ENCODE data around the gene BPIFB2.
"Not testable (repeated sequence)": the region's sequence is repeated elsewhere in the genome, so short reads cannot be mapped to it uniquely, and the experiment has no call there.

BPIFB2 gene

DNA sequence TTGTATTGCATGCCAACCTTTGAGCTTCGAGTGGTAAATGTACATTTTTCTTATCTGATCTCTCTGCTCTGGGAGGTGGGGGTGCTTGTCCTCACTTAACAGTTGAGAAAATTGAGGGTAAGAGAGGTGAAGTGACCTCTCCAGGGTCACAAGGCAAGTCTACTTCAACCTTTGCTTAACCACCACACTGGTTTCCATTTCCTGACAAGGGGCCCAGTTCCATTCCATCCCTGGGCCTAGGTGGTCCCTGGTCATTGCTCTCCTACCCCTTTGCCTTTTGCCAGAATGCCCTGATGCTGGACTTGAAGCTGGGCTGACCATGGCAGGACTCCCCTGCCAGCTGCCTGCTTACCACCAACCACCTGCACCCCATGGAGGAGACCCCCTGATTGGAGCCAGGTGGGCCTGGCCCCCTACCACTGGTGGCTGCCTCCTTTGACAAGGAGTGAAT lies 36.3 kb downstream of the BPIFB2 start:
- no peaks in the 10 kb centered on the region for H3K27me3 ChIP-seq (ENCODE audit: control insufficient read depth, insufficient read depth, low read length)
- no peak overlapping the region for H3K9ac ChIP-seq (ENCODE audit: low read length)
- no peak overlapping the region for H3K4me3 ChIP-seq (ENCODE audit: low read length)
- H3K9me3 ChIP-seq (ENCODE audit: control insufficient read depth, low read depth, low read length), result no peaks in the 10 kb centered on the region
- no peak overlapping the region for H3K27ac ChIP-seq (ENCODE audit: low read length)
- H3K4me1 ChIP-seq (ENCODE audit: control insufficient read depth, low read depth, low read length), result no peaks in the 10 kb centered on the region
- H3K36me3 ChIP-seq (ENCODE audit: control insufficient read depth, low read depth, low read length), result no peaks in the 10 kb centered on the region

DNA sequence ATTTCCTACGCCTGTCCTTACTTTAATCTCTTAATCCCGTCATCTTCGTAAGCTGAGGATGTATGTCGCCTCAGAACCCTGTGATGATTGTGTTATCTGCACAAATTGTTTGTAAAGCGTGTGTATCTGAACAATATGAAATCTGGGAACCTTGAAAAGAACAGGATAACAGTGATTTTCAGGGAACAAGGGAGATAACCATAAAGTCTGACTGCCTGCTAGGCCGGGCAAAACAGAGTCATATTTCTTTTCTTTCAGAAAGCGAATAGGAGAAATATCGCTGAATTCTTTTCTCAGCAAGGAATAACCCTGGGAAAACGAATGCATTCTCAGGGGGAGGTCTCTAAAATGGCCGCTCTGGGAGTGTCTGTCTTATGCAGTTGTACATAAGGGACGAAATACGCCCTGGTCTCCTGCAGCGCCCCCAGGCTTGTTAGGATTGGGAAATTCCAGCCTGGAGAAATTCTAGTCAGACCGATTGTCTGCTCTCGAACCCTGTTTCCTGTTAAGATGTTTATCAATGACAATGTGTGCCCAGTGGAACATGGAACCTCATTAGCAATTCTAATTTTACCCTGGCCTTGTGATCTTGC lies 37.7 kb downstream of the BPIFB2 start:
- H3K4me1 ChIP-seq (ENCODE audit: control insufficient read depth, low read depth, low read length); H3K27me3 ChIP-seq (ENCODE audit: control insufficient read depth, insufficient read depth, low read length); H3K9ac ChIP-seq (ENCODE audit: low read length); H3K36me3 ChIP-seq (ENCODE audit: control insufficient read depth, low read depth, low read length); H3K4me3 ChIP-seq (ENCODE audit: low read length); H3K27ac ChIP-seq (ENCODE audit: low read length); H3K9me3 ChIP-seq (ENCODE audit: control insufficient read depth, low read depth, low read length): not testable (repeated sequence)

DNA sequence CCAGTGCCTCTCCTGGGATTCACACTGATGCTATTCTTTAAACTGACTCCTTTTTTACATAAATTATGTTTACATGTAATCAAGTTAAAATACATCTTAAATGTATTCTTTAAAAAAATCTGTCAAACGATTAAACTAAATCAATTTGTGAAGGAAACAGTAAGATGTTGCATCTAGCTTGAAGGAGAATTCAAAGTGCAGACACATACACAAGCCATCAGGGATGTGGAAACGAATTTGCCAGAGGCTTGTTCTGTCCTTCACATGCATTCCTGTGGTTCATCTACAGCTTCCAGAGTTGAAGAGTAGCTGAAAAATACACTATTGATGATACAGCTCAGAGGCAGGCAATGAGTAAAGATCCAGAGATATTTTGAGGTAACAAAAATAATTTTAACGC lies 38.9 kb downstream of the BPIFB2 start:
- no peaks in the 10 kb centered on the region for H3K36me3 ChIP-seq (ENCODE audit: control insufficient read depth, low read depth, low read length)
- no peaks in the 10 kb centered on the region for H3K4me1 ChIP-seq (ENCODE audit: control insufficient read depth, low read depth, low read length)
- H3K9ac ChIP-seq (ENCODE audit: low read length), result no peak overlapping the region
- H3K27me3 ChIP-seq (ENCODE audit: control insufficient read depth, insufficient read depth, low read length), result no peaks in the 10 kb centered on the region
- H3K9me3 ChIP-seq (ENCODE audit: control insufficient read depth, low read depth, low read length), result no peaks in the 10 kb centered on the region
- no peak overlapping the region for H3K4me3 ChIP-seq (ENCODE audit: low read length)
- H3K27ac ChIP-seq (ENCODE audit: low read length), result no peak overlapping the region

DNA sequence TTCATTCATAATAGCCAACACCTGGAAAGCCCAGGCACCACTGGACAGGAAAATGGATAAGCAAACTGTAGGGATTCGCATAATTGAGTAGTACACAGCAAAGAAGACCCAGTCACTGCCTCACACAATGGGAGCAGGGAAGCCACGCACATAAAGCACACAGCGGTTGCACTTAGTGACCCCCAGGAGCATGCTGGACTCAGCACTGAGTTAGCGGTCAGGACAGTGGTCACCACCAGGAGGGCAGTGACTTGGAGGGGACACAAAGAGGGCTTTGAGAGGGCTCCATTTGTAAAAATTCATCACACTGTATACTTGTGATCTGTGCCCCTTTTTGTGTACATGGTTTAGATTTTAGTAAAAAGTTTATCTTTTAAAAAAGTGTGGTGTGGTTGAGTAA lies 43.8 kb downstream of the BPIFB2 start:
- H3K9me3 ChIP-seq (ENCODE audit: control insufficient read depth, low read depth, low read length), result no peaks in the 10 kb centered on the region
- no peak overlapping the region for H3K4me3 ChIP-seq (ENCODE audit: low read length)
- no peaks in the 10 kb centered on the region for H3K36me3 ChIP-seq (ENCODE audit: control insufficient read depth, low read depth, low read length)
- no peak overlapping the region for H3K27ac ChIP-seq (ENCODE audit: low read length)
- H3K27me3 ChIP-seq (ENCODE audit: control insufficient read depth, insufficient read depth, low read length), result no peaks in the 10 kb centered on the region
- H3K4me1 ChIP-seq (ENCODE audit: control insufficient read depth, low read depth, low read length), result no peaks in the 10 kb centered on the region
- no peak overlapping the region for H3K9ac ChIP-seq (ENCODE audit: low read length)

DNA sequence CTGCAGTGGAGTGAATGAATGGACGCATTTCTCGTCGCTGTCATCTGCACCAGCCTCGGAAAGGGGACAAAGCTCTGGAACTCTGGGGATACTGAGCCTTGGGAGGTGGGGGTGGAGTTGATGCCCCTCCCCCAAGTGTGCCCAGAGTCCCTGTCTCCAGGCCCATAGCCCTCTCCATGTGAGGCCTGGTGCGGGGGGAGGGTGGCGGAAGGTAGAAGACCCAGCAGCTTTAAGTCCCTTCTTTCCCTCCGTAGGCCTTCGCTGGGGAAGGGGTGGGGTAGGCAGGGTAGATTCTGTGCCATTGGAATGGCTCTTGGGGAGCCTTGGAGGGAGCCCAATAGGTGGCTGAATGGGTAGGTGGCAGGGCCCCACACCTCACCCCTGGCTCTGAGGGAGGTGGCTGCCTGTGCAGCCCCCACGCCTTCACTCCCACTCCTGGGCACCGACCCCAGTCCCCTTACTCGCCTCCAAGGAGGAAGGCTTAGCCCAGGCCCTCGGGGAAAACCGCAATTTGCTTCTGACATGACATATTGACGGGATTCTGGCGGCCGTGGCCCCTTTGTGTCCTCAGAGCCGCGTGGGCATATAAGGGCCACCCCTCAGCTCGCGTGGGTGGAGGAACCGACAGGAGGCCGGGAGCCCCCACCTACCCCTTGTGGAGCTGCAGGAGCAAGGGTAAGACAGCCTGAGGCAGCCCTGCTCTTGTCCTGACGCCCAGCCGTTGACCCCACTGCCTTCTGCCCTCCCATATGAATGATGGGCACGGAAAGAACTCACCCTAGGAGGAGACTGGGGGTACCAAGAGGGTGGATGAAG lies 46.0 kb downstream of the BPIFB2 start, which contains the start of gene BPIFB3:
TSS of gene BPIFB3 (plus strand) at position 613 of the 816 bp plus-strand sequence. CDS start 1,533 bp downstream, outside the sequence.
- Histone ChIP-seq H3K36me3 (ENCODE audit: control insufficient read depth, low read depth, low read length) (no peaks in the 10 kb centered on the region), H3K4me3 (ENCODE audit: low read length) (no peak within 1 kb of the TSS), H3K27ac (ENCODE audit: low read length) (no peak within 1 kb of the TSS), H3K9ac (ENCODE audit: low read length) (no peak within 1 kb of the TSS), H3K9me3 (ENCODE audit: control insufficient read depth, low read depth, low read length) (no peaks in the 10 kb centered on the region), H3K27me3 (ENCODE audit: control insufficient read depth, insufficient read depth, low read length) (no peaks in the 10 kb centered on the region), H3K4me1 (ENCODE audit: control insufficient read depth, low read depth, low read length) (no peaks in the 10 kb centered on the region)

DNA sequence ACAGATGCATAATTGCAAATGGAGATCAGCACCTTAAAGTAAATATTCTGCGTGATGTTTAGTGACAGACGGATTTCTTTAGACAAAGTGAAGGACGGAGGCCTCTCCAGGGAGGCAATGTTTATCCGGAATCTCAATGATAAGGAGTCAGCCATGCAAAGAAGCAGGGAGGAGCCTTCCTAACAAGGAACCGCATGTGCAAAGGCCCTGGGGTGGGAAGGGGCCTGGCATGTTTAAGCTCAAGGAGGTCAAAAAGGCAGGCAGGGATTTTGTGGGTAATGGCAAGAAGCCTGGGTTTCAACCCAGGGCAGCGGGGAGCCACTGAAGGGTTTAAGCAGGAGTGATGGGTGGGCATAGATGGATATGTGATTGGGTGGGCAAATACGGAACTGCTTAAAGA lies 46.9 kb downstream of the BPIFB2 start:
- Histone ChIP-seq H3K9ac (ENCODE audit: low read length) (no peak overlapping the region), H3K27me3 (ENCODE audit: control insufficient read depth, insufficient read depth, low read length) (no peaks in the 10 kb centered on the region), H3K4me3 (ENCODE audit: low read length) (no peak overlapping the region), H3K27ac (ENCODE audit: low read length) (no peak overlapping the region), H3K4me1 (ENCODE audit: control insufficient read depth, low read depth, low read length) (no peaks in the 10 kb centered on the region), H3K36me3 (ENCODE audit: control insufficient read depth, low read depth, low read length) (no peaks in the 10 kb centered on the region), H3K9me3 (ENCODE audit: control insufficient read depth, low read depth, low read length) (no peaks in the 10 kb centered on the region)

DNA sequence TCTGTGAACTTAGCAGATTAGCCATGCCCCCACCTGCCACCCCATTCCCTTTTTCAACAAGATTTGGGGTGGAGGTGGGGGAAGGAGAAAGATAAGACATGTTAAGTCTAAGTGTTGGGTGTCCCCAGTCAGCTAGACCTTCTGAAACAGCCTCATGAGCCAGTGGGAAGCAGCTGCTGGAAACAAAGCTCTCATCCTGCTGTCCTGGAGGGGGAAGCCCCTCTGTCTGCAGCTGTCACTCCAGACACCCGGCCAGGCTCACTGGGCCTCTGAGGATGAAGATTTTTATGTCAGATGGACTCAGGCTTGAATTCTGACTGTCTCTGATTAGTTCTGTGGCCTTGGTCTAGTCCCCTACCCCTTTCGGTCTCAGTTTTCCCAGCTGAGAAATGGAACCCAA lies 47.3 kb downstream of the BPIFB2 start:
- no peaks in the 10 kb centered on the region for H3K36me3 ChIP-seq (ENCODE audit: control insufficient read depth, low read depth, low read length)
- no peak overlapping the region for H3K27ac ChIP-seq (ENCODE audit: low read length)
- no peaks in the 10 kb centered on the region for H3K4me1 ChIP-seq (ENCODE audit: control insufficient read depth, low read depth, low read length)
- no peak overlapping the region for H3K4me3 ChIP-seq (ENCODE audit: low read length)
- H3K9me3 ChIP-seq (ENCODE audit: control insufficient read depth, low read depth, low read length), result no peaks in the 10 kb centered on the region
- no peaks in the 10 kb centered on the region for H3K27me3 ChIP-seq (ENCODE audit: control insufficient read depth, insufficient read depth, low read length)
- no peak overlapping the region for H3K9ac ChIP-seq (ENCODE audit: low read length)

DNA sequence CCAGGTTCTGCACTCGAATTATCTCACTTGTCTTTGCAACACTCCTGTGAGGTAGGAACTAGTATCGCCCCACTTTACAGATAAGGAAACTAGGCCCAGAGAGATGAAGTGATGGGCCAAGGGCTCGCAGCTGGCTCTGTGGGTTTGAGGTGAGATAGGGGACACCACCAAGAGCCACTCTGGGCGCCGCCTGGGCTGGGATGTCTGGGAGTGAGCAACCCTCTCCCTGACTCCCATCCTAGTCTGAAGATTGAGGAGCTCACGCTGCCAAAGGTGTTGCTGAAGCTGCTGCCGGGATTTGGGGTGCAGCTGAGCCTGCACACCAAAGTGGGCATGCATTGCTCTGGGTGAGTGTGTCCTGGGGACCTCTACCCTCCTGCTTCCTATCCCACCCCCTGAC lies 51.6 kb downstream of the BPIFB2 start:
- no peaks in the 10 kb centered on the region for H3K27me3 ChIP-seq (ENCODE audit: control insufficient read depth, insufficient read depth, low read length)
- H3K36me3 ChIP-seq (ENCODE audit: control insufficient read depth, low read depth, low read length), result no peaks in the 10 kb centered on the region
- no peak overlapping the region for H3K4me3 ChIP-seq (ENCODE audit: low read length)
- no peaks in the 10 kb centered on the region for H3K9me3 ChIP-seq (ENCODE audit: control insufficient read depth, low read depth, low read length)
- no peak overlapping the region for H3K27ac ChIP-seq (ENCODE audit: low read length)
- H3K4me1 ChIP-seq (ENCODE audit: control insufficient read depth, low read depth, low read length), result no peaks in the 10 kb centered on the region
- H3K9ac ChIP-seq (ENCODE audit: low read length), result no peak overlapping the region

DNA sequence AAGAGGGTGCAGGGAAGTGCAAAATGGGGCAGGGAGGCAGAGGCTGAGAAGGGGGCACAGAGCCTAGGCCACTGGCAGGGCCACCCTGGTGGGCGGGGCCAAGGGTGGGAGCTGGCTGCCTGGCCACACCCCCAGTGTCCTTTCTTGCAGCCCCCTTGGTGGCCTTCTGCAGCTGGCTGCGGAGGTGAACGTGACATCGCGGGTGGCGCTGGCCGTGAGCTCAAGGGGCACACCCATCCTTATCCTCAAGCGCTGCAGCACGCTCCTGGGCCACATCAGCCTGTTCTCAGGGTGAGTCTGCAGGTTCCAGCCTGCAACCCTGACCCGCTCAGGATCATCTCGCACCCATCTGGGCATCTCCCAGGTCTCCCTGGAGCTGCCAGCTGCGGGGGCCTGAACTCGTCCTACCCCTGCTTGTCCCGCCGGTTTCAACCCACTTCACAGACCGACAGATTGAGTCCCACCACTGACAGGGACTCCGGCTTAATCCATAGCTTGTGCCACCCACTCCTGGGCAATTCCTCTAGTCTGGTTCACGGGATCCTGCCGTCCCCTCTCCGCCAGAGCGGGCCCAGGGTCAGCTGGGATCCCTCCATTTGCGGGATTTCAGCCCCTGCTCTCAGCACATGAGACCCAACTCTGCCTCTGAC lies 52.4 kb downstream of the BPIFB2 start:
- no peak overlapping the region for H3K27ac ChIP-seq (ENCODE audit: low read length)
- H3K27me3 ChIP-seq (ENCODE audit: control insufficient read depth, insufficient read depth, low read length), result no peaks in the 10 kb centered on the region
- H3K9ac ChIP-seq (ENCODE audit: low read length), result no peak overlapping the region
- H3K9me3 ChIP-seq (ENCODE audit: control insufficient read depth, low read depth, low read length), result no peaks in the 10 kb centered on the region
- no peak overlapping the region for H3K4me3 ChIP-seq (ENCODE audit: low read length)
- no peaks in the 10 kb centered on the region for H3K36me3 ChIP-seq (ENCODE audit: control insufficient read depth, low read depth, low read length)
- H3K4me1 ChIP-seq (ENCODE audit: control insufficient read depth, low read depth, low read length), result no peaks in the 10 kb centered on the region

DNA sequence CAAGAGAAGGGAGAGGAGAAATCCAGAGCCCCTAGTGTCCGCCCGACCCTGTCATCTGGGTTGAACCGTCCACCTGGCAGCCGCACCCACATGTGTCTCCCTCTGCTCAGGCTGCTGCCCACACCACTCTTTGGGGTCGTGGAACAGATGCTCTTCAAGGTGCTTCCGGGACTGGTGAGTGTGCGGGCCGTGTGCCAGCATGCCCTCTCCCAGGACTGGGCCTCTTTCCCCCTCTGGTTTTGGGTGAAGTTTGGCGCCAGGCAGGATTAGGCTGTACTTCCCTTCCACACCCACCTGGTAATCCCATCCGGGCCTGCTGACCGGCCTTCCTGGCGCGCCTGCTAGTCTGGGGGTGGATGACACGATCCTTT lies 54.1 kb downstream of the BPIFB2 start:
- Histone ChIP-seq H3K36me3 (ENCODE audit: control insufficient read depth, low read depth, low read length) (no peaks in the 10 kb centered on the region), H3K4me3 (ENCODE audit: low read length) (no peak overlapping the region), H3K27ac (ENCODE audit: low read length) (no peak overlapping the region), H3K9me3 (ENCODE audit: control insufficient read depth, low read depth, low read length) (no peaks in the 10 kb centered on the region), H3K27me3 (ENCODE audit: control insufficient read depth, insufficient read depth, low read length) (no peaks in the 10 kb centered on the region), H3K4me1 (ENCODE audit: control insufficient read depth, low read depth, low read length) (no peaks in the 10 kb centered on the region), H3K9ac (ENCODE audit: low read length) (no peak overlapping the region)

DNA sequence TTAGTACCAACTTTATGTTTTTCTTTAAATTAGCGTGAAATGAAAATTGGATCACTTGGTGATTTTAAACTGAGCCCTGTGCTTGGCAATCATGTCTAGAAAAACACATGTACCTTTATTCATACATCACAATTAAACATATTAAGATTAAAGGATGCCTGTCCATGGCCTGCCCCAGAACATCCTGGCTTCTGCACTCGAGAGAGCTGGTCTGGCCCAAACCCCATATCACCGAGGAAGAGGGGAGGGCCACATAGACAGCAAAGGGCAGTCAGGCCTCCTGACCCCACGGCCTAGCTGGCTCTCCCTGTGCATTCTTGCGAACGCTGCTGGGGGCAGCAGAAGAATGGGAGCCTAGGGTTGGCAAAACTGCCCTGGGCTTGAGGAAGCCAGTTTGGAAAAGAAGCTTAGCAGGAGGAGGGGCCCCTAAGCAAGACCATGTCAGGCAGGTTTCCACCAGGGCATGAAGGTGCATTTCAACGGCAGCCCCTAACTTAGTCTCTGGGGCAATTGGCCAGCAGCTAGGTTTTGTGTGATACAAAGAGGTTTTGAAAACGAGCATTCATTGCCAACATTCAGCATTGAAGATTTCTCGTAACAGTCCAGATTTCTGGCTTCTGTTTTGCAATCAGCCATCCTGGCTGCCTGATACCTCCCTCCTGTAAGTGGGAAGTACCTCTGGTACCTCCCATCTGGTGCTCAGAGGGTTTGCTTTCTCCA lies 54.8 kb downstream of the BPIFB2 start:
- no peaks in the 10 kb centered on the region for H3K4me1 ChIP-seq (ENCODE audit: control insufficient read depth, low read depth, low read length)
- H3K27ac ChIP-seq (ENCODE audit: low read length), result no peak overlapping the region
- H3K27me3 ChIP-seq (ENCODE audit: control insufficient read depth, insufficient read depth, low read length), result no peaks in the 10 kb centered on the region

More for the DNA sequence above, 54.8 kb downstream of the BPIFB2 start:
- Histone ChIP-seq H3K9me3 (ENCODE audit: control insufficient read depth, low read depth, low read length) (no peaks in the 10 kb centered on the region), H3K4me3 (ENCODE audit: low read length) (no peak overlapping the region), H3K9ac (ENCODE audit: low read length) (no peak overlapping the region), H3K36me3 (ENCODE audit: control insufficient read depth, low read depth, low read length) (no peaks in the 10 kb centered on the region)

Data from iPS-18a (cell line).